Activated naive CD4-positive, alpha-beta T cell treated with Interleukin-2 at 50 U/mL for 16 hours (primary cell): Measurements from ENCODE around the gene NAV2.

Source experiments
- DNase-seq: peaks from one replicate; pipeline ENCODE4 v3.0.0-alpha.2; 2020

NAV2 gene

DNA sequence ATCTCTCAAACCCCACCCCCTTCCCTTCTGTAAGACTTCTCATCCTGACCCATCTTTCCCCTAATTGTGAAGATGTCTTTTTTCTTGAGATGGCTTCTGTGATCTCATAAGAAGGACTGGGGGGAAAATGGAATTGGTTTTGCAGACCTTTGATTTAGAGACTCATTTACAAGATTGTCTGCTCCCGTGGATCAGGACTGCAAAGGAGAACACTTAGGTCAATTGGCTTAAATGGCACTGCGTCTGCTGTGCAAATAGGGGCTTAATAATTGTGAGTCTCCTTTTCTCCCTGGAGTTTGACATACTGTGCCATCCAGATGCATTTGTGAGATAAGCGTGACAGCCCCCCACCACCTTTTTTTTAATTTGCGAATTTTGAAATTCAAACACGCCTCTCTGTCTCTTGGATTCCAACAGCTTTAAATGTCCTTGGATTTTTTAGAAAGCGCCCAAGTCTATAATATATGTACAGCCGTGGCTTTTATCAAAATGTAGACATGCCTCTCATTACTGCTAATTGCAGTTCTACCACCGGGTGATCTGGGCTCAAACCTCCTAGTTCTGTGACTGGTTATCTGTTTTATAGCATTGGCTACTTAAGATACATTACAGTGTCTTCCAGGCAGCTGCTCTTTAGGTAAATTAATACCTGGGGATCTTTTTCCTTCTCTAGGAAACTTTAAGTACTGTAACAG, 297.7 kb downstream of the NAV2 start:
- no peak for DNase-seq

DNA sequence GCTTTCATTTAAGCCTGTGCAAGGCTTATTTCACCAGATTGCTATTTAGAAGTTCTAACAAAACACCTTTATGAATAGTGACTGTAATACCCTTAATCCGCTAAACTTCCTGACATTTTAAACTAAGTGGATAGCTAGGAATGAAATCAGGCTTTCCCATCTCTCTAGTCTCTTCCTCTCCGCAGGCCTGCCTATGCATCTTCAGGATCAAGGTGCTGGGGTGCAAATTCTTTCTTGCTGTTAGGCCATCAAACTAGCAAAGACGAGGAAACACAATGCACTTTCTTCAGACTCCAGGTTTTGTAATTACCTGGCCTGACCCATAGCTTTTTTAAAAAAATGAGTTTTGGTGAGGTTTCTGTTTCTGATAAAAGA, 298.2 kb downstream of the NAV2 start:
- no peak for DNase-seq

DNA sequence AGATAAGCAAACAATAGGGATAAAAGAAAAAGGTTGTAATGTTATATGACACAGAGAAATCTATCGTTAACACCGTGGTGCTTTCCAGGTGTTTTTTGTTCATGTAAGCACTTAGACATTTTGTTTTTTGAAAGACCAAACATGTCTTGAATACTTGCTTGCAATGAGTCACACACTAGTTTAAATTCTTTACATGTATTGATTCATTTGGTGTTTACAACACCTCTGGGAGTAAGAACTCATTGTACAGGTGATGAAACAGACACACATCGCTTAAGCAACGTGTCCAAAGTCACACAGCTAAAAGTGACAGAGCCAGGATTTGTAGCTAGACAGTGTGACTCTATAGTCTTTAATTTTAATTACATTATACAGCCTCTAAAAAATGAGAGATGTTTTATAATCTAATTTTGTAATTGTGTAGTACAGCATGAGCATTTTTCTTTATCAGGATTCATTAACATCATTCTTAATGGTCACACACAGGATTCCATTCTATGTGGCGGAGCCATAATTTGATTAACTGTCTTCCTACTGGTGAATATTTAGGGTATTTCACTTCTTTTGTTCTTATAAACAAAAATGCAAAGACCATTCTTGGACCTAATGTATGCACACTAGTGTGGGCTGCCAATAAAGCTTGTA, 298.8 kb downstream of the NAV2 start:
- DNase-seq, result no peak

DNA sequence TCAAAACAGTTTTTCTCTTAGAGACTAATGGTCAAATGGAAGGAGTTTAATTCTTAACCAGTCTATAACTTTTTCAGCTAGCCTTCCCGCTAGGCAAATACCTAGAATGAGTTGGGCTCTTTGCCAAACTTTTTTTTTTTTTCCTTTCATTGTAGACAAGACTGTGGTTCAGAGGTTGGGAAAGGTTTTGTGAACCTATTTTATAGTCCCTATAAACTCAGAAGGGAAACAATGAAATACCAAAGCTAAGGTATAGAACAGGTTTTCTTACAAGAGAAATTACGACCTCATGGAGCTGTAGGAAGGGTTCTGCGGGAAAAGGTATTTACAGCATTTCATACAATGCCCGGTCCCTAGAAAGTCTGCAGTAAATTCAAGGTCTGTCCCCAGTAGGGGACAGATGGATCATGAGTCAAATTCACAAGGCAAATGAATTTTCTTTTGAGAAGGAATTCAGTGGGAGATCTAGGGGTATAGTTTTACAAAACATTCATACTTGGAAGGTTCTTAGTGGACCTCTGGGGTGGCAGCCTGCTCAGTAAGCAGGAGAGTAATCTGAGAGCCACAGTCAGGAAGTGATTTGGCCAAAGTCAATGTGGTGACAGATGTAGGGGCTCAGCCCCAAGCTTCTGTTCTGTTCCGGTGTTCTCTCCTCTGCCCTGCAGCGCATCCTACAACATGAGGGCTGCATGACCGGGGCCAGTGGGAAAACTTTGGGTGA, 300.9 kb downstream of the NAV2 start:
- DNase-seq, result no peak

DNA sequence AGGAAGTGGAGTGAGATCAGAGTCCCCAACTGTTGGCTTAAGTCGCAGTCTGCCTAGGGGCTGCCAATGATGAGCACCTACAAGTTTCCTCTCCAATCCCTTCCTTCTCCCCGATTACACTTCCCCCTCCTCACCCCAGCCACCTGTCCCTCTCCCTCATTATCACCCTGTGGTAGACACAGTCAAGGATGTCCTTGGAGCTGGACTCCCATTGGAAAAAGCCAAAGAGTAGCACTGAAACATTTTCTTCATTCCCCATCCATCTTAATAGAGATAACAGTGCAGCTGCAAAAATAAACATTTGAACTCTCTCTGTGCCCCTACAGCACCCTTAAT, 301.4 kb downstream of the NAV2 start:
- DNase-seq, result no peak

DNA sequence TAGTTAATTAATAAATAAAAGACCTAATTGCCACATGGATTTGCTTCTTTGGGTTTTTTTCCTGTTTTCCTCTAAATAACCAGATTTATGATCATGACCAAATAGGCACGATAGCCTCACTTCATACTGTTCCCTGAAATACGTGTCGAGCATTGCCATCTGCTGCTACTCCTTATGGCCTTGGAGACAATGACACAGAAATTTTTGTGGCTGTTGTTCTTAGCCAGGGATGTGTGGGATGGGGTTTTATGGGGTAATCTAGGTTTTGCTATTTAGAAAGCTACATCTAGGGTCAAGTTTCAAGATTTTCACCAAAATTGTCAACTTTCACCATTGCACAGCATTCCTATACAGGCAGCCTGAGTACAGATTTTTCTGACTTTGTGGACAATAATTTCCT, 302.5 kb downstream of the NAV2 start:
- DNase-seq, result no peak

DNA sequence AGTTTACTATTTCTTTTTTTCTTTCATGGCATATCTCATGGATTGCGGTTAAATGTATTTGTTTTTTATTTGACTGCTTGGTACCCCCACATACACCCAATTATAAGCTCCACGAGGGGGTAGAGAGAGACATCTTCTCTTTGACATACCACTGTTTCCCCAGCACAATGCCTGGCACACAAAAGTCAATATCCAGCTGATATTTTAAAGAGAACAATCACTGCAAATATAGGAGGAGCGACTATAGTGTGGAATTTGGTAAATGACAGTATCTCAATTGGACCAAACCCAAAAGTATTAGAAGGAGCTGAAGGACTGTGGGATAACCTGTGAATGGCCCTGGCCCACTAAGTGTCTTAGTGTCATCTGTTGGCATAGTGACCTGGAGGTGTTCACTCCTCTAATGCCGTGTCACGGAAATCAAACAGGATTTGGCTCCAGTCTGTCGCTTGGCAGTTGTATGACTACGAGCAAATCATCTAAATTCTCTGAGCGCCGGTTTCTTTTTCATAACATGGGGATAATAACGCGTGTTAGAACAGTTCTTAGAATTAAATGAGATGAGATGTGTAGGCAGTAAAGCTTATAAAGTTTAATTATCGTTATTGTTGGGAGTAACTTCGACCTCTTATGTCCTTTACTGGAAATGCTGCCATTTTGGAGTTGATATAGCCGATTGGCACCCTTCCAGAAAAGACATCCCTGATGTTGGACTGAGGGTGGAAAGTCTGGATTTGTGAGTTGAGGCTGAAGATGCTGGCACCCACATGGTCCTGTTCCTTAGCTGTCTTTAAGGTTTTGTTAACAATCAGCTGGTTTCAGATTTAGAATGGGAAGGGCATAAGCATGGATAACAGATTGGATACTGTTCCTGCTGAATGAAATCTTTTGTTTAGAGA, 303.1 kb downstream of the NAV2 start:
- no peak for DNase-seq

DNA sequence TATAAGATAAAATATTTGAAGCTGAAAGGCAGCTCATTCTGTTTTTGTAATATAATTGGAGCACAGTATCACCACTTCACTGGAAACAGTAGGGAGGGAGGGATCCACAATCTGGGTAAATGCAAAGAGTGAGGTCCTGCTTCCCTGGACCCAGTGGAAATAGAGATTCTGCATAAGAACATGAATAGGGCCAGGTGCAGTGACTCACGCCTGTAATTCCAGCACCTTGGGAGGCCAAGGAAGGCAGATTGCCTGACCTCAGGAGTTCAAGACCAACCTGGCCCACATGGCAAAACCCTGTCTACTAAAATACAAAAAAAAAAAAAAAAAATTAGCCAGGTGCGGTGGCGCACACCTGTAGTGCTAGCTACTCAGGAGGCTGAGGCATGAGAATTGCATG, 303.9 kb downstream of the NAV2 start:
- DNase-seq, result no peak

DNA sequence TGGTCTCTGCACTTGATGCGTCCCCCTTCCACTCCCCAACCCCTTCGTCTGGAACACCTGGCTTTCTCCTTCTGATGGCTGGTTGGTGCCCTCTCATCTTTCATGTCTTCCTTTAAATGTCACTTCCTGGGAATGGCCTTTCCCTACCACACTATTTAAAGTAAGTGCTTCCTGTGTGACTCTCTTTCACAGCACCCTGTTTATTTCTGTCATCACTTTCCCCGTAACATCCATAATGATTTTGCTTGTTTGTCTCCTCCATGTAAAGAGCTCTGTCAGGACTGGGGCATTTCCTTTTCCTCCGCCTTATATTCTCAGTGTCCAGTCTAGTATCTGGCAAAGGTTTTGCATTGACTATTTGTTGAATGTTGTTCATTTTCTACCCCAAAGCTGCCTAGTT, 304.7 kb downstream of the NAV2 start:
- DNase-seq, result no peak

DNA sequence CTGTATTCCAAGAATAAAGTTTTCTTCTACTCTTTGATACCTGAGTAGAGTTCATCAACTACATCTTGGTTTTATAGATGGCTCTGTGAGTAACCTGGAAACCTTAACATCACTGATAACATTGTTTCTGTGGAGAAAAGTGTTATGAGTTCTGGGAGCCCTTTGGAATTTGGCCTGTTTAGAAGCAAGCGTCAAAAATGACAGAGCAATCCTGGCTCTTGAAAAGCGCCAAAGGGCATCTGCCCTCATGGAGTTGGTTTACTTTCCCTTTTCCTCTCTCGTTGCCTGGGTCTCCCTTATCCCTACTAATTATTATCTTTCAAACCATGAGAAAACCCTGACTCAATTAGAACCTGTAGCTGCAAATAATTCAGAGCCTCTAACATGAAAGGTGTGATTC, 307.6 kb downstream of the NAV2 start:
- DNase-seq, result no peak

DNA sequence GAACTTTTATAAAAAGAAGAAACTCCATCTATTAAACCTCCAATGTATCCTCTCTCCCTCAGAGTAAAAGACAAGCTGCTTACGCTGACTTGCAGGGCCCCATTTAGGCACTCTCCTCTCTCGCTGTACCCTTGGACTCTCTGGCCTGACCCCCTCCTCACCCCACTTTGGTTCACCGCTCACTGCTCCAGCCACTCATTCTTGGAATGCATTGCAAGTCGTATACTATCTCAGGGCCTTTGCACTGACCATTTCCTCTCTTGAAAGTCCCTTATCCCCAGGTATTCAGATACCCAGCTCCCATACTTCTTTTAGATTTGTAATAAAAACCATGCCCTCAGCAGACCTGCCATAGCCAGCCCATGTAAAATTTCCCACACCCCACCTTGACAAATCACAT, 308.1 kb downstream of the NAV2 start:
- DNase-seq, result no peak

DNA sequence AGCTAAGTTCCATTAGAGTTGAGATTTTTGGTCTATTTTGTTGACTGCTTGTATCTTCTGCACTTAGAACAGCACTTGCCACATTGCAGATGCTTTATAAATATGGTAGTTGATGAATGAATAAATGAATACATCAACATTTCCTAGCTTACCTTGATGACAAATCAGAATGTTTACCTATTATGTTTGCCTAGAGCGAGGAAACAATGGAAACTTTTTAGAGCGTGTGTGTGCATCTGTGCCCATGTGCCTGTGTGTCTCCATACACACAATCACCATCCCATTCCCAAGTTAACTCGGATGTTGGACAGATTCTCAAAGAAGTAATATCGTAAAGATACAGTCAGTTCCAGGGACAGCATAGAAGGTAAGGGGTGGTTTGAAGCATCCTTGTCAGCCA, 308.6 kb downstream of the NAV2 start:
- no peak for DNase-seq

DNA sequence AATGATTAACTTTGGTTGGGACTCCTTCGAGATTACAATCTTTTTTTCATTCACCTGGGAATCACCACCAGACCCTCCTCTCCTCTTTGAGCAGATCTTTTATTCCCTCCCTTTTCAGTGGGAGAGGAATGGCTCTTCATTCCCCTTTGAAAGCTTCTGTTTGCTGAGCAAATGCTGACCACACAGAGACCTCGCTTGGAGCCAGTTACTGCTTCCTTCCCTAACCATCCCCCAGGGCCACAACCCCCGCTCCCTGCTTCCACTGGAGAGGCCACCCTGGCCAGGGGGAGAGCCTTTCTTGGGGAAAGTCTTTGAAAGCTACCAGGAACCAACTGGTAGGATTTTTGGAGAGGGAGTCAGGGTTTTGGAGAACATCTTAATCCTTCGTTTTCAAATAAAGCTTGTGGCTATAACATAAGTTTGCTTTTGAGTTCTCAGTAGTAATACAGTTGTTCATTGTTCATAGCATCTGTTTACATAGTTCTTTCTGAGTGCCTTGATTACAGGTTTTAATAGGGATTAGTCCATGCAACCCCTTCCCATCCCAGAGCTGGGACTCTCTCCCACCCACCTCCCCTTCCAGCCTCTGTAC, 309.2 kb downstream of the NAV2 start:
- DNase-seq, result no peak

DNA sequence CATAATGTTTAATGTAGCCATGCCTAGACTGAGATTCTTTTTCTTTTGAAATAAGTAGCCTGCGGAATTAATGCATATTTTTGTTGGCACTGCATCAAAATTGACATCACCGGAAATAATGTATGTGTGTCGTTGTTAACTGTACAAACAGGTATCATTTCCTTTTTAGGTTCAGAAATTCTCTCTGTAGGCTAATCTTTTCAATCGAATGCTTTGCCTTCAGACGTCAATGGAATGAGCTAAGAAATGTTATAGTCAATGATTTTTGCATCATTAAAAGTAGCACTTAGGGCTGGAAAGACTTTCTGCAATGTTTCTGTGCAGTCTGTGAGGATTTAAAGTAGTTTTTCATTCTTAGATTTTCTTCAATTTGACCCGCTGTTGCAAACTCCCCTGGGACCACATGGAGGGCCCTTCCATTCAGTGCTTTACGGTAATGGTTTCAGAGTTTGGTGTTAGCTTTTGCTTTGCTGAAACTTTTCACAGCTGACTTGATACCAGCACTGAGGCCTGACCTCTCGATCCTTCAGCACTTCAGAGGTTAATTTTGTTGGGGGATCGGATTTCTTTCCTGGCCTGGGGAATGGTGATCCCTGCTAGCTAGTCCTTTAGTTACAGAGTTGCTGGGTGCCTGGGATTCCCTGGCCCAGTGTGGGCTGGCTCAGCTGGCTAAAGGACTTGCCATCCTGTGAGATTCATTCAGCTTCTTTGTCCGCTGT, 309.9 kb downstream of the NAV2 start:
- DNase-seq, result no peak

DNA sequence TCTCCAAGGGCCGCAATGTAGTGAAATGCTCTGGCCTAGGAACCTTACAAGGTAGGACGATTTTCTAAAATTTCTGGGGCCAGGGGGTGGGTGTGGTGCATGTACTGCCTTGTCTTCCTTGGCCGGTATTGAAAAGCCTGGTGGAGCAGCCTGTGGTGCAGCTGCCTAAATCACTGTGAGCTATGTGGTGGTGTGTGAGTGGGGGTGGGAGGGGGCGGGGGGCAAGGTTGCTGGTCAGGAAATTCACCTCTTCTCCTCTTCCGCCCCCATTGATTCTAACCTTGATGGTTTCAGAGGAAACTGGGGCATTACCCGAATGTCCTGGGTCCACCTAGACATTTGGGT, 310.4 kb downstream of the NAV2 start:
- no peak for DNase-seq

DNA sequence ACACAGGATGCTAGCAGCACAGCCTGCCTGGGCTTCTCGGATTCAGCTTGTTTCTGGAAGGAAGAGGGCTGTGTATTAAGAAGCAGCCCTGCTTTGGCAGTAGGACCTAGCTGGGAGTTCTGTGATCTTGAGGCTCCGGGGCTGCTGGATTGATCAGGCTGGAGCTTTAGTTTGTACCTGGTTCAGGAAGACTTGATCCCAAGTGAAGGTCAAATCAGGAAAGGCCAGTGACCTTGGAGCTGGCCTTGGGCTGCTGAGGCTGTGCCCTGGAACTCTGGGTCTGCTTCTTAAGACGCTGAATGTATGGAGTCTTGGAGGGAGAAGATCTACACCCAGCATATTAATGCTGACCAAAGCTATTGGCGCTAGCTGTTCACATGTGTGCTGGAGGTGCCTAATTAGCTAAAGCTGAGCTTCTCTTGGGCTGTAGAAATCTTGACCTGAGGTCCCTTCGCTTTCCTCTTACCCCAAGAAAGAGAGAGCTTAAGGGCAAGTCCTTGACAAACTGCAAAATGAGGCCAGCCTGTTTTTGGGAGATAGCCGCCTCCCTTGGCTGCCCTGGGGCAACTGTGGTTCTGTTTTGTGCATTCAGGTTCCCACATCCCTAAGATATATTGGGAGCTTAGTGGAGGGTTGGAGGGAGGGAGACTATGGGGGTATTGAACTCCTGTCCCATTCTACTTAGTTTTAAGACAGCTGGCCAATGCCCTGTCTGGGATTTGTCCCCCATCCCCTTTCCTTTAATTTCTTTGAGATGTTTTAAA, 311.7 kb downstream of the NAV2 start:
- no peak for DNase-seq

DNA sequence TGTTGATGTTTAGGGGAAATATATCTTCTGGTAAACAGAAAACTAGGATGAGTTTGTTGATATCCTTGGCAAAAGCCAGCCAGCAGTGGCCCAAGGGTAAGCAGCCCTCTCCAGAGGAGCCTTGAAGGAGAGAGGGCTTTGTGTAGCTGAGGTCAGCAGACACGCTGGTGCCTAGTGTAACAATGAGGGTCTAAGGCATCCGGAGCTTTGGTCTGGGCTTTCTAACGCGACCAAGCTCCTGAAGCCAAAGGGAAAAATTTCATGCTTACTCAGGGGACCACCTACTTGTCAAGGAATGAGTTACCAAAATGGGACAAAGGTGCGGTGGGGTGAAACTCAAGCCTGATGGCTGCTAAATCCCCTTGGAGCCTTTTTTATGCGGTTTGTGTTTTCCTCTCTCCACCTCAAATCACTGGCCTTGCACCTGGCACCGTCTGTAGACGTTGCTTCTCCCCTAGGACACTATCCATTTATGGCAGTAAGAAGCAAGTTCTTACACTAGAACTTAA, 312.7 kb downstream of the NAV2 start:
- DNase-seq, result no peak

DNA sequence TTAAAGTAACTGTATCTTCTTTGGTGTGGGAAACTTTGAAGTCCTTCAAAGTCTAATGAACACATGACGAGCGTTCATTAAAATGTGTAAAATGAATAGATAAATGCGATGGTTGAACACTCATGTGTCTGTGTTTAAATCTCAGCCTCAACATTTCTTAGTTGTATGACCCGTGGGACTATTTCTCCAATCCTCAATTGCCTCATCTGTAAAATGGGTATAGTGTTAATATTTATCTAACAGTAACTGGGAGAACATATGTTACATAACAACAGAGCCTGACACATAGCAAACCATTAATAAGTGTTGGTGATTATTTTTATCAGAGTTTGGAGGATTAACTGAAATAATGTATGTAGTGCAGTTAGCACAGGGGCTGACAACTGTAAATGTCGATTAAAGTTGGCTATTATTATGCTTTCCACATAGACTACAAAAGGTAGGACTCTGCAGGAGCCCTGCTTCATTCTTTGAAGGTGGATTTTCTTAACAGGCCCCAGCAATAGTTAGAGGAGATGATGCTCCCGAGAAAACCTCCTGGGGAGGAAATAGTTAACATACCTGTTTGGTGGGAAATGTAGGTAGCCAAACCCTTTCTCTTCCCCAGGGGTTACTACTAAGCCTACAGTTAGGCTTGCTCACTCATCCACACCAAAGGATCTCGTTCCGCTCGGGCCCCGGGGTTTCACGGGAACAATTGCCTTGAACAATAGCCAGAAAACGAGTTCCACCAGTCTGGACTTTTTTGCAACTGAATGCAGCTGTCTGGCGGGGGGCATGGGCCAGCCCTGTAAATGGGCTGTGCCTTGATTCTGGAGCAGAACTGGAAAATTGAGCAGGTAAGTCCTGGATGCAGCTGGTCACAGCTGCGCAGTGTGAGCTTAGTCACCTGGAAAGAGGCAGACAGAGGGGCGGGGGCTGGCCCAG, 314.3 kb downstream of the NAV2 start:
- DNase-seq, result no peak

DNA sequence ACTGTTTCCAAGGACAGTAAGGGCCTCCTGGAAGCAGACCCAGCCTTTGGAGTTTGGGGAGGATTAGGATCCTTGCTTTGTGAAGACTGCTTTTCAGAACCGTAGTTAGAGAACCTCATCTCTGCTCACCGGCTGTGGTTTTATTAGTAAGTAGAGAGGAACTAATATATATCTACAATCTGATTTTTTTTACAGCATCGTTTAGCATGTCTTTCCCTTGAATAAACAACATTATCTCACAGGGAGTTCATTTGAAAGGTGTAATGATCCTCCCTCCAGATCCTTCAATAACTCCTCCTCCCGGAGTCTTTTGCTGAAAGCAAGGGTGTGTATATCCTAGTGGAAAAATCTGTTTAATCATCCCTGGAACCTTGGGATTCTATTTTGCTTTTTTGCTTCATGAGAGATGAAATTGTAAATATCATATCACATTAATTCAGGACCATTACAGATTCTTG, 314.9 kb downstream of the NAV2 start:
- no peak for DNase-seq

DNA sequence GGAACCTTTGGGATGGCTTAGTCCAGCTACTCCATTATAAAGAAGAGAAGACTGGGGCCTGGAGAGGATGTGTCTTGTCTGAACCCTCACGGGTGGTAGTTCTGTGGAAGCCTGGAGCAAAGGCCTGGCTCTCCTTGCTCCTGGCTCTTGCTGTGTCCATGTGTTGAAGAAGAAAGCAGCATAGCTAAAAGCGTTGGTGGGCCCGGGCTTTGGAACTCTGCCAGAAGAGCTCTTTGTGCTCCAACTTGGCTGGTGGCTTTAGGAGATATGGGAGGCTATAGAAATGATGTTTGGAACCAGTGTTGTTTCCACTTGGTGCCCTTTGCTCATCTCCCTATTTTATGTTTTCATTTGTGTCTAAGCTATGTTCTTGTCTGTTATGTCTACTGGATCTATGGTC, 316.6 kb downstream of the NAV2 start:
- DNase-seq, result no peak
